K562 (cell line): ENCODE results near the gene GPNMB. TPM values are rescaled to one million over a fixed set of nuclear protein-coding genes. Genes with fewer than 3 reads are reported as not detected.
A peak's percentile ranks its signal among the peaks of the same experiment; 100 is the strongest.

ENCODE experiments used
- ATAC-seq: fragments of 200-7000 bp; cut with Tn5 transposase; 3 replicates; pipeline ENCODE4 v1.9.1; 2020; ENCODE audit warnings: moderate library complexity
- BruUV-seq: library from RNA; stranded (reverse); fragments of 400-500 nt; replicated peaks from 2 replicates; lab custom pipeline; 2021; lab: Mats Ljungman, UMichigan
- CTCF ChIA-PET: fragments of 300-600 bp; formaldehyde crosslinking; extraction: SDS; loops from one replicate; lab custom pipeline; 2021; ENCODE audit warnings: low intra/inter-chr PET ratio; lab: Yijun Ruan, JAX
- POLR2A ChIA-PET: fragments of 300-600, 350-650 bp; sonication (Branson Sonifier 250); formaldehyde crosslinking; extraction: SDS; loops from one replicate; lab custom pipeline; 2021; ENCODE audit warnings: antibody characterized with exemption, inconsistent platforms; lab: Yijun Ruan, JAX
- DNase-seq, 4 experiments: peaks; one replicate each; pipeline versions ENCODE4 v3.0.0 to v3.0.0-alpha.2; 2011 to 2018; ENCODE audit warnings: low spot score in 3 of 4, mixed read lengths in 3 of 4; ENCODE audit errors: extremely low read depth in 1 of 4
- FAIRE-seq: peaks from 2 replicates; lab custom pipeline; 2011; peaks lifted over from hg19 to GRCh38; lab: Jason Lieb, UNC
- H2AFZ ChIP-seq: 2 replicates; pipeline ENCODE4 v1.6.0; 2011; ENCODE audit warnings: low read depth, low read length, control low read depth, inconsistent platforms
- H3K27ac ChIP-seq: fragments of 200-600 bp; 3 replicates; pipeline ENCODE4 v1.8.0; 2011; ENCODE audit warnings: low read depth, mild to moderate bottlenecking, control low read depth, inconsistent platforms, low read length, moderate library complexity, mixed read lengths; ENCODE audit errors: extremely low read depth
- H3K27me3 ChIP-seq, 2 experiments: fragments of 300-600 bp in 1 of 2; 2 replicates in 1 of 2; 3 replicates in 1 of 2; pipeline versions ENCODE4 v1.6.0 to v1.8.0; 2011; ENCODE audit warnings: inconsistent platforms in 2 of 2, low read length in 2 of 2, mild to moderate bottlenecking in 1 of 2, mixed read lengths in 1 of 2, moderate library complexity in 1 of 2; ENCODE audit not compliant: control insufficient read depth in 2 of 2, insufficient read depth in 2 of 2
- H3K36me3 ChIP-seq: fragments of 300-600 bp; 3 replicates; pipeline ENCODE4 v1.8.0; 2011; ENCODE audit warnings: mild to moderate bottlenecking, low read length, inconsistent platforms; ENCODE audit not compliant: control insufficient read depth, insufficient read depth
- H3K4me1 ChIP-seq, 2 experiments: fragments of 200-600 bp in 1 of 2; replicated peaks in 1 of 2; 2 replicates in 1 of 2; 3 replicates in 1 of 2; pipeline versions ENCODE4 v1.5.1 to v1.8.0; 2011; ENCODE audit warnings: inconsistent platforms in 2 of 2, low read length in 2 of 2, mild to moderate bottlenecking in 1 of 2, mixed read lengths in 1 of 2, moderate library complexity in 1 of 2; ENCODE audit not compliant: control insufficient read depth in 2 of 2, insufficient read depth in 2 of 2
- H3K4me2 ChIP-seq: 2 replicates; pipeline ENCODE4 v1.6.1; 2011; ENCODE audit warnings: low read length, control low read depth, inconsistent platforms, mixed read lengths; ENCODE audit not compliant: insufficient read depth
- H3K4me3 ChIP-seq: fragments of 200-600 bp; sonication (generic), shearing (Covaris generic); 2 replicates; pipeline ENCODE4 v1.5.1; 2016; ENCODE audit warnings: control low read depth, inconsistent platforms
- H3K79me2 ChIP-seq: fragments of 200-600 bp; 3 replicates; pipeline ENCODE4 v1.8.0; 2011; ENCODE audit warnings: low read length, inconsistent platforms; ENCODE audit not compliant: control insufficient read depth, insufficient read depth
- H3K9ac ChIP-seq, 2 experiments: 2 replicates each; pipeline versions ENCODE4 v1.6.0 to v1.6.1; 2011; ENCODE audit warnings: low read depth in 2 of 2, low read length in 2 of 2, control low read depth in 1 of 2, inconsistent platforms in 1 of 2, mild to moderate bottlenecking in 1 of 2, mixed read lengths in 1 of 2; ENCODE audit not compliant: insufficient read depth in 1 of 2
- H3K9me1 ChIP-seq: one replicate; pipeline ENCODE4 v1.6.0; 2011; ENCODE audit warnings: inconsistent platforms, mild to moderate bottlenecking, low read length, moderate library complexity; ENCODE audit not compliant: control insufficient read depth, insufficient read depth
- H3K9me3 ChIP-seq: replicated peaks from 2 replicates; pipeline ENCODE4 v1.5.1; 2011; ENCODE audit warnings: low read depth, low read length, inconsistent platforms; ENCODE audit not compliant: control insufficient read depth, insufficient read depth
- H4K20me1 ChIP-seq: replicated peaks from 2 replicates; pipeline ENCODE4 v1.6.1; 2011; ENCODE audit warnings: low read length, inconsistent platforms, mixed read lengths; ENCODE audit not compliant: control insufficient read depth, insufficient read depth
- ASH1L ChIP-seq: fragments of 450-650 bp; IDR thresholded peaks from 2 replicates; pipeline ENCODE4 v1.6.1; 2018; ENCODE audit warnings: borderline replicate concordance, mild to moderate bottlenecking, low read depth; ENCODE audit not compliant: partially characterized antibody
- ELF1 ChIP-seq: fragments of 200-800 bp; sonication (Bioruptor generic); IDR thresholded peaks from 2 replicates; pipeline ENCODE4 v1.6.1; 2016; ENCODE audit warnings: missing genetic modification characterization, missing compliant biosample characterization
- EZH2 ChIP-seq: IDR thresholded peaks from 2 replicates; pipeline ENCODE4 v1.6.1; 2012; ENCODE audit warnings: low read depth, mild to moderate bottlenecking, inconsistent platforms, low read length, borderline replicate concordance
- HCFC1 ChIP-seq: IDR thresholded peaks from 2 replicates; pipeline ENCODE4 v1.6.1; 2012; ENCODE audit warnings: low read depth, low read length, improper control_type of control experiment
- HMG20A ChIP-seq: fragments of 450-650 bp; formaldehyde crosslinking; conservative IDR thresholded peaks from 2 replicates; pipeline ENCODE4 v1.4.0; 2020; ENCODE audit warnings: mild to moderate bottlenecking, mixed read lengths
- MEF2A ChIP-seq: IDR thresholded peaks from 2 replicates; pipeline ENCODE4 v1.6.1; 2011; ENCODE audit warnings: low read depth, mild to moderate bottlenecking, low read length, moderate library complexity; ENCODE audit not compliant: control insufficient read depth
- ZBTB1 ChIP-seq: sonication (generic); formaldehyde crosslinking; IDR thresholded peaks from 2 replicates; pipeline ENCODE4 v1.8.1; 2023; ENCODE audit warnings: missing genetic modification reagents, low read depth, mild to moderate bottlenecking, borderline replicate concordance
- ZNF143 ChIP-seq: sonication (generic); formaldehyde crosslinking; IDR thresholded peaks from 2 replicates; pipeline ENCODE4 v1.9.0; 2022; ENCODE audit warnings: mild to moderate bottlenecking, missing genetic modification reagents
- WGBS: fragments of 100-300 bp; shearing (Covaris generic); methylation state at CpG from one replicate; pipeline ENCODE4 v1.1.6; 2016; ENCODE audit warnings: low coverage, mixed read lengths; ENCODE audit not compliant: insufficient coverage; ENCODE audit errors: missing lambda C conversion rate; 5-methylcytosine and 5-hydroxymethylcytosine counted together
- in situ Hi-C: fragments of 300-500 bp; cut with MboI; formaldehyde crosslinking; loops from 4 replicates; pipeline ENCODE4 v1.15.0; 2018; ENCODE audit warnings: inconsistent platforms, mixed read lengths
- intact Hi-C: fragments of 100-400 bp; cut with micrococcal nuclease; formaldehyde crosslinking; loops from 2 replicates; pipeline ENCODE4 v1.14.2; 2022
- polyA plus RNA-seq, 8 experiments: library from polyadenylated mRNA; depleted of rRNA in 4 of 8; stranded (reverse) in 5 of 8; unstranded in 3 of 8; fragments of >200 nt; fragmentation: Nextera tagmentation in 2 of 8; fragmentation: Illumina TruSeq in 1 of 8; extraction: Ambion mirVana in 2 of 8; extraction: Trizol in 1 of 8; gene quantifications; 2 replicates each; pipeline versions ENCODE4 v1.2.1 to v1.2.3, GENCODE V29; 2011 to 2014; ENCODE audit warnings: inconsistent platforms in 1 of 8, missing spikeins in 1 of 8
- total RNA-seq, 7 experiments: library from RNA; depleted of rRNA in 6 of 7; stranded (reverse); fragments of >200 nt in 6 of 7; fragmentation: Illumina TruSeq in 2 of 7; extraction: Trizol in 2 of 7; gene quantifications; 2 replicates each; pipeline versions ENCODE4 v1.2.1 to v1.2.3, GENCODE V29; 2011 to 2021; ENCODE audit warnings: low replicate concordance in 1 of 7
- TF ChIP-seq, protein P1 (sequence below): fragments of 450-650 bp; formaldehyde crosslinking; IDR thresholded peaks from 2 replicates; pipeline ENCODE4 v1.4.0; 2020; ENCODE audit warnings: mild to moderate bottlenecking
- TF ChIP-seq, protein P2 (sequence below), 2 experiments: fragments of 450-650 bp; formaldehyde crosslinking in 1 of 2; IDR thresholded peaks; 2 replicates each; pipeline versions ENCODE4 v1.4.0 to v1.6.1; 2014 to 2020; ENCODE audit warnings: mild to moderate bottlenecking in 2 of 2, borderline replicate concordance in 1 of 2, low read depth in 1 of 2

Gene GPNMB
- total and polyA plus RNA-seq, 9 of the 15 experiments (the other 6 are each of a cell fraction or from before 2014, with no cell fraction given), result 0.15 to 0.72 (median 0.33) TPM

DNA sequence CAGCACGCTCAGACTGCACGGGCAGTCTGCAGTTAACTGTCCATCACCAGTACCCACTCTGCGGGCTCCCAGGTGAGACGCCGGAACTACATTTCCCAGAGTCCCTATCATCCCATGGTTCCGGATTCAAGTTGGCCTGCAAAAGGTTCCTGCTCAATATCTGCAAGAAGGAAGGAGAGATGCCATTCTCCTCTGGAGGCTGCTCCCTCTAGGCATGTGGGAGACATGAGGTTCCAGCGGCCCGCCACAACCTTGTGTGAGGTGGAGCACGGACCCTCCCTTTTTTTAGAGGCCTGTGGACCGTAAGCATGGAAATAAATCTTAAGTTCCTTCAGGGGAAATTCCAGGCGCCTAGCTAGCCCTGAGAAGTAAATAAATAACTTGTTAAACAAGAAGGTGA, 35.0 kb upstream of the GPNMB start:
- intact Hi-C loops, result no loop called here
- peak; percentile 16; the same call in 1 of the 2 replicates for TF ChIP-seq ZNF143 (CRISPR knock-in tag)
- no peak for TF ChIP-seq ASH1L
- TF ChIP-seq MEF2A, result no peak
- no peak for TF ChIP-seq ZBTB1
- TF ChIP-seq, protein P1, sequence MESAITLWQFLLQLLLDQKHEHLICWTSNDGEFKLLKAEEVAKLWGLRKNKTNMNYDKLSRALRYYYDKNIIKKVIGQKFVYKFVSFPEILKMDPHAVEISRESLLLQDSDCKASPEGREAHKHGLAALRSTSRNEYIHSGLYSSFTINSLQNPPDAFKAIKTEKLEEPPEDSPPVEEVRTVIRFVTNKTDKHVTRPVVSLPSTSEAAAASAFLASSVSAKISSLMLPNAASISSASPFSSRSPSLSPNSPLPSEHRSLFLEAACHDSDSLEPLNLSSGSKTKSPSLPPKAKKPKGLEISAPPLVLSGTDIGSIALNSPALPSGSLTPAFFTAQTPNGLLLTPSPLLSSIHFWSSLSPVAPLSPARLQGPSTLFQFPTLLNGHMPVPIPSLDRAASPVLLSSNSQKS (CRISPR knock-in tag), result no peak
- no peak for TF ChIP-seq EZH2
- TF ChIP-seq, protein P2, sequence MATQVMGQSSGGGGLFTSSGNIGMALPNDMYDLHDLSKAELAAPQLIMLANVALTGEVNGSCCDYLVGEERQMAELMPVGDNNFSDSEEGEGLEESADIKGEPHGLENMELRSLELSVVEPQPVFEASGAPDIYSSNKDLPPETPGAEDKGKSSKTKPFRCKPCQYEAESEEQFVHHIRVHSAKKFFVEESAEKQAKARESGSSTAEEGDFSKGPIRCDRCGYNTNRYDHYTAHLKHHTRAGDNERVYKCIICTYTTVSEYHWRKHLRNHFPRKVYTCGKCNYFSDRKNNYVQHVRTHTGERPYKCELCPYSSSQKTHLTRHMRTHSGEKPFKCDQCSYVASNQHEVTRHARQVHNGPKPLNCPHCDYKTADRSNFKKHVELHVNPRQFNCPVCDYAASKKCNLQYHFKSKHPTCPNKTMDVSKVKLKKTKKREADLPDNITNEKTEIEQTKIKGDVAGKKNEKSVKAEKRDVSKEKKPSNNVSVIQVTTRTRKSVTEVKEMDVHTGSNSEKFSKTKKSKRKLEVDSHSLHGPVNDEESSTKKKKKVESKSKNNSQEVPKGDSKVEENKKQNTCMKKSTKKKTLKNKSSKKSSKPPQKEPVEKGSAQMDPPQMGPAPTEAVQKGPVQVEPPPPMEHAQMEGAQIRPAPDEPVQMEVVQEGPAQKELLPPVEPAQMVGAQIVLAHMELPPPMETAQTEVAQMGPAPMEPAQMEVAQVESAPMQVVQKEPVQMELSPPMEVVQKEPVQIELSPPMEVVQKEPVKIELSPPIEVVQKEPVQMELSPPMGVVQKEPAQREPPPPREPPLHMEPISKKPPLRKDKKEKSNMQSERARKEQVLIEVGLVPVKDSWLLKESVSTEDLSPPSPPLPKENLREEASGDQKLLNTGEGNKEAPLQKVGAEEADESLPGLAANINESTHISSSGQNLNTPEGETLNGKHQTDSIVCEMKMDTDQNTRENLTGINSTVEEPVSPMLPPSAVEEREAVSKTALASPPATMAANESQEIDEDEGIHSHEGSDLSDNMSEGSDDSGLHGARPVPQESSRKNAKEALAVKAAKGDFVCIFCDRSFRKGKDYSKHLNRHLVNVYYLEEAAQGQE (IDR thresholded peaks at IDR 0.05; ENCODE audit: borderline replicate concordance), result no peak
- TF ChIP-seq, protein P2 (CRISPR knock-in tag; IDR thresholded peaks at IDR 0.05; ENCODE audit: low read depth), result no peak
- peak; percentile 50 for TF ChIP-seq HCFC1
- TF ChIP-seq ELF1, result peak; percentile 21; the same call in 1 of the 2 replicates
- TF ChIP-seq HMG20A (CRISPR knock-in tag), result no peak
- TF ChIP-seq, all 486 proteins: peak for 3
- POLR2A ChIA-PET, result interaction anchor here (0.7 to 1.9 kb wide), 4 partner anchors 11 to 51 kb away, joined by 3 to 4 read pairs (median 4); no protein-coding TSS in a partner anchor
- FAIRE-seq (no peak), ATAC-seq (peak; percentile 59), DNase-seq (no peak)
- H2AFZ ChIP-seq, result peak overlapping the region; percentile 60
- no peaks in the 10 kb centered on the region for H3K9me3 ChIP-seq
- no peak overlapping the region for H3K4me2 ChIP-seq
- no TSS peak for BruUV-seq
- CTCF ChIA-PET, result no interaction called here
- WGBS, result 52% methylated on average over 7 of the region's 11 CpGs
- no peak overlapping the region for H3K9ac ChIP-seq
- no peak overlapping the region for H3K4me3 ChIP-seq
- H3K27ac ChIP-seq, result no peak overlapping the region
- no peaks in the 10 kb centered on the region for H3K27me3 ChIP-seq
- no peaks in the 10 kb centered on the region for H4K20me1 ChIP-seq
- no peaks in the 10 kb centered on the region for H3K9me1 ChIP-seq
- no peaks in the 10 kb centered on the region for H3K36me3 ChIP-seq
- peaks cover 0 to 3% of the 10 kb centered on the region in 2 experiments; a peak in 1 of 5 replicates for H3K4me1 ChIP-seq
- in situ Hi-C loops, result no loop called here
- H3K79me2 ChIP-seq, result no peaks in the 10 kb centered on the region
